HG03442 (cell line): ENCODE measurements around the gene CDK9.
"Not testable (repeated sequence)": the region's sequence is repeated elsewhere in the genome, so short reads cannot be mapped to it uniquely, and the experiment has no call there.

Experiments used
- ATAC-seq: cut with Tn5 transposase; IDR thresholded peaks from one replicate; pipeline ENCODE4 v1.9.1; 2021; ENCODE audit warnings: mild to moderate bottlenecking, moderate library complexity; ENCODE audit not compliant: unreplicated experiment

Gene CDK9

DNA sequence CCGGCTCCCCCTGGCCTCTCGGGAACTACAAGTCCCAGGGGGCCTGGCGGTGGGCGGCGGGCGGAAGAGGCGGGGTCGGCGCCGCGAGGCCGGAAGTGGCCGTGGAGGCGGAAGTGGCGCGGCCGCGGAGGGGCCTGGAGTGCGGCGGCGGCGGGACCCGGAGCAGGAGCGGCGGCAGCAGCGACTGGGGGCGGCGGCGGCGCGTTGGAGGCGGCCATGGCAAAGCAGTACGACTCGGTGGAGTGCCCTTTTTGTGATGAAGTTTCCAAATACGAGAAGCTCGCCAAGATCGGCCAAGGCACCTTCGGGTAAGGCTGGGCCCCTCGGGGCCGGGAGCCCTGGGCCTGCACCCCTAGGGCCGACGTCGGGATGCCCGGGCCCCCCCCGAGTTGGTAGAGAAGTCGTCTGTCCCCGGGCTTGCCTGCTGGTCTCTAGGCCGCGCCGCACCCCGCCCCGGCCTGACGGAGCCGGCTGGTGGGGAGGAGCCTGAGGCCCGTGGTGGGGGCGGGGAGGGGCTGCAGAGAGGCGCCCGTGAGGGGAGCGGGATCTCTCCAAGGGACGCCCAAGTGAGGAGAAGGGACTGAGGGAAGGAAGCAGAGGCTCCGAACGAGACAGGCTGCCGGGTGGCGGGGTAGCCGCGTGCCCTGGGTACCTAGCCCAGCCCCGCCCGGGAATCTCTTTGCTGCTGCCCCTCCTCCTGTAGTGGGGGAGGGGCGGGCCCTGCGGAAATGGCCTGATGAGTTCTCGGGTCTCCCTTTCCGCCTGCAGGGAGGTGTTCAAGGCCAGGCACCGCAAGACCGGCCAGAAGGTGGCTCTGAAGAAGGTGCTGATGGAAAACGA is at the start of gene CDK9:
Gene CDK9 (plus strand): TSS at position 102 of the 840 bp plus-strand sequence. CDS start 115 bp downstream, at position 217.
- ATAC-seq = peak; percentile 58

DNA sequence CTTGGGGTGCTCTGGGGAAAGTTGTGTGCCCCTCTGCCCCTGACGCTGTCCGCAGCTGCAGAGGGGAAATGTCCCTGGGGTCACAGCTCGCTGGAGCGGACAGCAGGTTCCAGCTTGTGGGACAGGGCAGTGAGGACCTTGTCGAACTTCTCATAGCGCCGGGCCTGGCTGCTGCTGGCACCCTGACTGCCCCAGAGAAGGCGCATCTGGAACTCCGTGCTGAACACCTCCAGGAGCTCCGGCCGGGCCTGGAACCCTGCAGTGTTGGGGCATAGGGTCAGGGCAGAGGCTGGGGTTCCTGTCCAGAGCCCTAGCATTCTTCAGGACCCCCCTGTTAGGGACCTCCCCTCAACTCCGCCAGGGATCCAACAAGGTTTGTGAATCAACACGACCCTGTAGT is 47.2 kb upstream of the CDK9 start:
- no peak for ATAC-seq

DNA sequence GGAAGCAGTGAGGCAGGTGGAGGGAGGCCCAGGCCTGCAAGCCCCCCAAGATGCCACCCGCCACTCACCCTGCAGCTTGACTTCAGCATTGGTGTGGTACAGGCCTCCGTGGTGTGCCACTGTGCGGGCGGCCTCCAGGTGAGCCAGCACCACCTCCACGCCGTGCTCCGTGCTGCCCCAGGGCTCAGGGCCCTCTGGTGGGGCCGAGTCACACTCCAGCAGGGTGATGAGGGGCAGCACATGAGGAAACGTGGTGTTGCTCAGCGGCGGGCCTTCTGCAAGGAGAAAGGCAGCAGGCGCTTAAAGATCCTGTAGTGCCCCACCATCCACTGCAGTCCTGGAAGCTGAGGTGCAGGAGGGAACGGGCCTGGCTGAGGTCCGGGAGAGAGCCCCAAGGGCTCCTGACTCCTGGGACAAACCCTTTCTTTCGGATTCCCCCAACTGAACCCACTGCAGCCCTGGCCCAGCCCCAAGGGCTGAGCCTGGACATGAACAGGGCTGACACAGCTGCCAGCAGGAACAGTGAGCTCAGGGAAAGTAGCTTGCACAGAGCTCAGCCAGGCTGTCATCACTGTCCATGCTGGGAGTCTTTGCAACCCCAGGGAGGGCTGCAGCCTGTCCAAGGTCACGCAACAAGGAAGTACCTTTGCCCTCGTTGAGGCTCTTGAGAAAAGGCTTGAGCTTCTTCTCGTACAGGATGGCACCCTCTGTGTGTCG is 46.1 kb upstream of the CDK9 start:
- ATAC-seq = no peak

DNA sequence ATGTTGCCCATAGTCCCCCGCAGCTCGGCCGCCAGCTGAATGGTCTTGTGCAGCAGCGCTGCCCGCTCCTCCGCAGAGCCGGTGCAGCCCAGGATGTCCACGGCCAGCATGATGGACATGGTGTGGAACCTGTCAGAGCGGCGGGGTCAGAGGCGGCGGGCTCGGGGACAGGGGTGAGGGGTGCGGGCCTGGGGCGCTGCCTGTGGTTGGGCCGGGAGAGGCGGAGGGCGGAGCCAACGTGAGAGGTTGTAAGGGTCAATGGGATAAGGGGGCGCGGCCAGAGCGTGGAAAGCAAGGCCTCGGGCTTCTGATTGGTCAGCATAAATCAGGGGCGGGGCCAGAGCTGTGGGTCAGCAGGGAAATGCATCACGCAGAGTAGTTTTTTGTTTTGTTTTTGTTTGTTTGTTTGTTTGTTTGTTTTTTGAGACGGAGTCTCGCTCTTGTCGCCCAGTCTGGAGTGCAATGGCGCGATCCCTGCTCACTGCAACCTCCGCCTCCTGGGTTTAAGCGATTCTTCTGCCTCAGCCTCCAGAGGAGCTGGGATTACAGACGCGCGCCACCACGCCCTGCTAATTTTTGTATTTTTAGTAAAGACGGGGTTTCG is 43.9 kb upstream of the CDK9 start:
- ATAC-seq = no peak

DNA sequence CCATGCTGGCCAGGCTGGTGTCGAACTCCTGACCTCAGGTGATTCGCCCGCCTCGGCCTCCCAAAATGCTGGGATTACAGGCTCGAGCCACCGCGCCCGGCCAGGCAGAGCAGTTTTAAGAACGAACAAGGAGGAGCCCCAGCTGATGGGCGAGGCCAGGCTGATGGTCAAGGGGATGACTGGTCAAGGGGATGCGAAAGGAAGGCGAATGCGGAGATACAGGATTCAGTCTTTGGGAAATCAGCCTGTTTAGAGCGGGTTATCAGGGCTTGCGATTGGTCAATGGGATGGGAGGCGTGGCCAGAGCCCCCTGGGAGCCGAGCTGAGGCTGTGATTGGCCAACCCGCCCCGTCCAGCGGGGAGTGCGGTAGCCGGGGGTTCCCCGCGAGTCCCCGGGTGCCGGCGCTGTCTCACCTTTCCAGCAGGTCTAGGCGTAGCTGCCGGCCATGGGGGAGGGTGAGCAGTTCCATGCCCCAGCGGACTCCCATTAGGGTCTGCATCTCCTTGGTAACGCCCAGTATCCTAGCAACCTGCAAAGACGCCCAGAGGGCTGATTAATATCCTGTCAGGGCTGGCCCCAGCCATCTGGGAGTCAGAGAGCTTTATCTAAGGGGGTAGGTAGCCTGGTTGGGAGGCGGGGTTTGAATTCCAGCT is 43.3 kb upstream of the CDK9 start:
- ATAC-seq = no peak

DNA sequence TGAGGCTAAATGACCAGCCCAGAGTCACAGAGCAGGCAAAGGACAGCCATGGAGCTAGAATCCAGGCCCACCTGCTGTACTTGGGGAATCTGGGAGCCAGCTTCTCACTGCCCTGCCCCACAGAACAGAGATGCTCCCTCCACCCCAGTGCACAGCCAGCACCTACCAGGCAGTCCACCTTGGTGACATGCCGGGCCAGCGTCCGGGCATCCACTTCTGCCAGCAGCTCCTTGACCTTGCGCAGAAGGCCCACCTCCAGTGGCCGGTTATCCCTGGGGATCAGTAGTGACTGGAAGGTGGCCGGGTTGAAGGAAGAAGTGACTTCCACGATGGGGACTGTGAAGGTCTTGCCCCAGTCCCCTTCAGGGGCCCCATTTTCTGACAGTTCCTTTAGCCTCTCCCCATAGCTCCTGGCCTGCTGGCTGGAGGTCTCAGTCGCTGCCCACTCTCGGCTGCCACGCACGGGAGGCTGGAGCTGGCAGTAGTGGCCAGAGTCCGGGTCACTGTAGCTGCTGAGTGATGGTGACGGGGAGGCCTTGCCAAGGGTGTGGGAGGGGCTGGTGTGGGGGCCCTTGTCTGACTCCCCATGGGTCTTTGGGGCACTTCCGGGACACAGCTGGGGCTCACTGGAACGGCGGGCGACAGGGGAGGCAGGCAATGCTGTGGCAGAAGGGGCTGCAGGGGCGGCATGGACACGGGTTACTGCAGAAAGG is 41.3 kb upstream of the CDK9 start:
- ATAC-seq = no peak

DNA sequence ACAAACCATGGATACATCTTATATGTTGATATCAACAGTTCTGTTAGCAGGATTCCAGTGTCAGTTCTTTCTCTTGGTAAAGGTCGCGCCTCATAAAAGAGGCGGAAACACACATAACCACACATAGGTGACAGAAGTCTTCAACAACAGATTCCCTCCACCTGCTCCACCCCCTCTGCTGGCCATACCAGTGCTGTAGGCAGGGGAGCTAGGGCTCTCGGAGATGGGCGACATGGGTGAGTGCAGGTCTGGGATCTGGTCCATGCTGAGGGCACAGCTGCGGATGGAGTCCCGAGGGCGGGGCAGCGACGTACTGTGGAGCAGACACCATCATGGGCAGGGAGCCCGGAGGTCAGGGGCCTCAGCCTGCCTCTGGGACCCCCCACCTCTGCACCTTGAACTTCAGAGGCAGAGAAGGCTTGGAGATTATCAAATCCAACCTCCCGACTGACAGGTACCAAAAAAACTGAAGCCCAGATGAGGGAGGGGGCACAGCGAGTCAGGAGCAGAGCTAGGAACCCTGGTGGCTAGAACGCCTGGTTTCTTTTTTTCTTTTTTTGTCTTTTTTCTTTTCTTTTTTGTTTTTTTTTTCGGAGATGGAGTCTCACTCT is 38.8 kb upstream of the CDK9 start:
- no peak for ATAC-seq

DNA sequence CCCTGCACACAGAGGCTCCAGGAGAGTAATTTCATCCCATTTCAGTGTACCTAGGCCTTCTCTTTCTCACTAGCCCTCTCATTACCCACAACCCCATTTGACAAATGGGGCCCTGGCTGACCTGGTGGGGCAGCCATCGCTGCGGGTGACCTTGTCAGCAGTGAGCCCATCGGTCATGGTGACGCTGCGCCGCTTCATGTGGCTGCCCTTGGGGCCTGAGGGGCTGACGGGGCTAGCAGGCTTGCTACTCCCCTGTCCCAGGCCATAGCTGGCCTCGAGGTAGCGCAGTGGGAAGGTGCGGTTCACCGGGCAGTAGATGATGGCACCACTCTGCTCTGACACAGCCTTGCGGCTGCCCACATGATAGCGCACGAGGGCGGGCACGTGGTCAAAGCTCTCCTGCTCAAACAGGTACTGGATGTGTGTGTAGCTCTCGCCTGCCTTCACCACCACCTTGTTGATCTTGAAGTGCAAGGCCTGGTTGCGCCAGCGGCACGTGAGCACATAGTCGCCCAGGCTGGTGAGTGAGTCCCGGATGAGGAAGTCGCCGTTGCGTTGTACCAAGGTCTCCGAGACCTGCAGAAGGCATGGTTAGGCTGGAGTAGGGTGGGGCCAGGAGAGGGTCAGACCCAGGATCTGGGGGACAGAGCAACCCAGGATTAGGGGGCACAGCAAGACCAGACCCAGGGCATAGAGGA is 36.6 kb upstream of the CDK9 start:
- no peak for ATAC-seq

DNA sequence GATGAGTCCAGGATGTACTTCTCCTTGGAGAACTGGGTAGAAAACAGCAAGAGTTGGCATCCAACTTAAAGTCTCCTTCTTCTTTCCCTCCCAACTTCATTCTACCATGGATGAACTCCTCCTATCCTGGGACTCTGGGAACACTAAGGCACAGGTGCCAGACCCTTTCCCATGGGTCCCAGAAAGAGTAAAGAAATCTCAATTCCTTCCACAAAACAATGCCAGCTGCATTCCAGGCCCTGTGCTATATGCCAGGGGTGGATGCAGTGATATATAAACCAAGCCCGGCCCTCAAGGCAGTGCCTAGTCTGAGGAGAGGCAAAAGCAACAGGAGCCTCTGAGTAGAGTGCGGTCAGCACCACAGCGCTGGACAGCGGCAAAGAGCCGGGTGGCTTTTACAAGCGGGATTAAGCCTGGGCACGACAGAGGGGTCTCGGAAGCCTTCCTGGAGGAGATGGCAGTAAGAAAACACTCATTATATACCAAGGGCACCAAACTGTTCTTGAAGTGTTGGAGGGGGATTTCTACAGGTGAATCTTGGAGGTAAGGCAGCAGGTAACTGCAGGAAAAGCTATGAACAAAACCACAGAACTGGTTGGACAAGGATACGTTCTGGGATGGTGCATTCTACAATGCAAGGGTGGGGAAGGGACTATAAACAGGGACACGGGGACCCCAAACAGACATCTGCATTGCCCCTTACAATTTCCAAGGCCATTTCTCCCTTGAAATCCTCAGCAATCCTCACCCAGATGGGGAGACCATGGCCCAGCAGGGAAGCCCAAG is 34.4 kb upstream of the CDK9 start:
- no peak for ATAC-seq

DNA sequence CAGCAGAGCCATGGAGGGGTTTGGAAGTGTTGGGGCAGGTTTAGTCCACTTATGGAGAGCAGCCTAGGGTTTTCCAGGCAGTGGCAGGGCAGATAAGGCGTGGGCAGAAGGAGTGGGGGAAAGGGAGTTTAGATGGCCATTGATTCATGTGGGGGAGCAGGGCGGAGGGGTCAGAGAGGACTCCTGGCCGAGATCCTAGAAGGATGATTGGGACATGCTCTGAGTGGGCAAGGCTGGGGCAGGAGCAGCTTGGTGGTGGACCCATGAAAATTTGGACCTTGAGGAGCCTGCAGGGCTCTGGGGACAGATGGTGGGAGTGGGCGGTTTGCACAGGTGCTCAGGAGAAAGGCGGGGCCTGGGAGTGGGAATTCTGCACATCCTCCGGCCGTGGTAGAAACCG is 32.7 kb upstream of the CDK9 start:
- no peak for ATAC-seq

DNA sequence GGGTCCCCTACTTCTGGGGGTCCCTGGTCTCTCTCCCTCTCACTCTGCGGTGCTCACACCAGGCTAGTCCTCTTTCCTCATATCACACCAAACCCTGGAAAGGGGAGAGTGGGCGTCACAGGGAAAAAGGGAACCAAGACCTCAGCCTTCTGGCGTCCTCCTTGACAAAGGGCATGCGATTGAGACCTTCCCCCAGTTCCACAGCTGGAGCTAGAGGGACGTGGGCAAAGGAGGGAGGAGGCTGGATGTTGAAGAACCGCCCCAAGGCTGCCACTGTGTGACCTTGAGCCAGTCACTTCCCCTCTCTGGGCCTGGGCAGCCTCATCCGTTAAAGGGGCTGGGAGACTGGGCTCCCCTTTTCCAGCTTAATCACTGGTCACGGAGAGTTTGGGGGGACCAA is 32.2 kb upstream of the CDK9 start:
- ATAC-seq = no peak

DNA sequence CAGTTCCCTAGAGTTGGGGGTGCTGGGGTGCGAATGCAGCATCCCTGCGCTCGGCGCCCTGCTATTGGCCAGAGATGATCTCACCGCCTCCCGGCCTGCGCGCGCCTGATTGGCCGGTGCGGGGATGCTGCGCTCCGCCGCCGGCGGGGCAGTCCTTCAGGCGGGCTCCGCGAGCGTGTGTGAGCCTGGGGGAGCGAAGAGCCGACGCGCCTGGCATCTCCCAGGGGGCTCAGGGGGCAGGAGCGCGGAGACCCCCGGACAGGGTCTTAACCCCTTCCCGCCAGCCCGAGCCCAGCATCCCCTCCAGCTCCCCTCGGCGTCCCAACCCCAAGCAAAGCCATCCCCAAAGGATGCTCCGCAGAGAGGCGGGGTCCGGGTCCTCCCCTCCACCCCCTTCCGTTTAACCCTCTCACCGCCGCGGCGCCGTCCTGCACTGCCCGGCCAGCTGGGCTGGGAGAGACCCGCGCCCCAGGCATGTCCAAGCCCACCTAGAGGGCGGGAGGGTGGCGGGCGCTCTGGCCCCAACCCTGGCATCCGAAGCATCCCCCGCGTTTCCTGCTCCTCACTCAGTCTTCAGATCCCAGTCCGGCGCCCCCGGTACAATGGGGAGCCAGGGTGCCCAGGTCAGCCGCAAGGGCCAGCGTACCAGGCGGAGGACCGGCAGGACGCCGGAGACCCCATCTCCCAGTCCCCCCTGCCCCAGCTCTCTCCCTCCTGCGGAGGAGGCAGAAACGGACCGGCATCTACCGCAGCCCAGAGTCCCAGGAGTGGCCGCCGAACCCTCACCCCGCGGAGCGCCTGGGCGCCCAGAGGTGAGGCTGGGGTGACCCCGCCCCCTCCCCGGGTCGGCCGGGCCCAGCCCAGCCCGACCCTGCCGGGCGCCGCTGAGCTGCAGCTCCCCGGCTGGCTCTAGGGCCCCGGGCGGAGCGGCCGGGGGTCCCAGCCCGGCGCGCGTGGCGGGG is 31.5 kb upstream of the CDK9 start:
- ATAC-seq = no peak

DNA sequence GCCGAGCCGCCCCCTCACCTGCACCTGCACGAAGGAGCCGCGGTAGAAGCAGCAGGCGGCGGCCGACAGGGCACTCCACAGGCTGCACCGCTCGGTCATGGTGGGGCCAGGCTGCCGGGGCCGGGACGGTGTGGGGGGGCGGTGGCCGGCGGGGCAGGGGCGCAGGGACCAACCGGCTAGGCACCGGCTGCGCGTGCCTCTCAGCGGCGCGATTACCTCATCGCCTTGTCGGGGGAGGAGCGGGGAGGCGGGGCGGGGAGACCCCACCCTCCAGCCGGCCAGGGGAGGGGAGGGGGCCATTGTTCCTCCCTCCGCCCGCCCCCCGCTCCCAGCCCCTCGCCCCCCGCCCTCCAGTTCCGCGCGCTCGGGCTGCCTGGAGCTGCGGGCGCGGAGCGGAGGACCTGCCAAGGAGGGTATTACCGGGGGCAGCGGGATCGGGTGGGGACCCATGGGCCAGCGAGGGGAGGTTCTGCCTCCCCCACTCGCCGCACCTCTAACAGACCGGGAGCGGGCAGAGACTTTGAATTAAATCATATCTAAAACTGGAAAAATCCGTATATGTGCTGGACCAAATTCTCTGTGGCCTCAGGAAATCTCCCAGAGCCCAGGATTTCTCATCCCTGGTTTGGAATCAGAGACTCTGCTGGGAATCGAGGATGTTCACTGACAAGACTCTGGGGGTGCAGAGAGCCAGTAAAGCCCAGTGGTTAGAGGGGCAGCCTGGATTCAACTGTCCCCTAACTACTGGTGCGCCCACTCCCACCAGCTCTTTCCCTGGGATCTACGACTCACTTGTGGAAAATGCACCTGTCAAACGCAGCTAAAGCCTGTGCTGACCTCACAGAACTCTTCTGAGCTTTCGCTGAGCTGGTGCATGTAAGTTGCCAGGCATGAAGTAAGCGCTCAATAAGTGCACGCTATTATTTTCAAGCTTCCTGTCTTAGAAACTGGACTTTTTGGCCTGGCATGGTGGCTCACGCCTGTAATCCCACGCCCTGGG is 30.5 kb upstream of the CDK9 start:
- ATAC-seq = no peak

DNA sequence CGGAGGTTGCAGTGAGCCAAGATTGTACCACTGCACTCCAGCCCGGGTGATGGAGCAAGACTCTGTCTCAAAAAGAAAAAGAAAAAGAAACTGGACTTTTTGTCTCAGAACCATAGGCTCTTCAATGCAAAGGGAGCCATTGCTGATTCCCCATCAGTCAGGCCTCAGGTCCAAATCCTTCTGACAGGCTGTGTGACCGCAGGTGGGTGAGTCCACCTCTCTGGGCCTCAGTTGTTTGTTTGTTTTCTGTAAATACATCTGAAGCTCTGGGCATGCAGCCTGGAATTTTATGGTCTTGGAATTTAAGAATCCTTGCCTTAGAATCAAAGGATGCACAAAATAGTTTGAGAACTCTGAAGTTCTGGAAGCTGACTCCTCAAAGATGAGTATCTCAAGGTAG is 29.6 kb upstream of the CDK9 start:
- no peak for ATAC-seq

DNA sequence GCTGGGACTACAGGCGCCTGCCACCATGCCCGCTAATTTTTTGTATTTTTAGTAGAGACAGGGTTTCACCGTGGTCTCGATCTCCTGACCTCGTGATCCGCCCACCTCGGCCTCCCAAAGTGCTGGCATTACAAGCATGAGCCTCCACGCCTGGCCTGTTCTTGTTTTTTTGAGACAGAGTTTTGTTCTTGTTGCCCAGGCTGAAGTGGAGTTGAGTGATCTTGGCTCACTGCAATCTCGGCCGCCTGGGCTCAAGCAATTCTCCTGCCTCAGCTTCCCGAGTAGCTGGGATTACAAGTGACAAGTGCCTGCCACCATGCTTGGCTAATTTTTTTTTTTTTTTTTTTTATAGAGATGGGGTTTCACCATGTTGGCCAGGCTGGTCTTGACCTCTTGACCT is 29.1 kb upstream of the CDK9 start:
- not testable (repeated sequence) for ATAC-seq

DNA sequence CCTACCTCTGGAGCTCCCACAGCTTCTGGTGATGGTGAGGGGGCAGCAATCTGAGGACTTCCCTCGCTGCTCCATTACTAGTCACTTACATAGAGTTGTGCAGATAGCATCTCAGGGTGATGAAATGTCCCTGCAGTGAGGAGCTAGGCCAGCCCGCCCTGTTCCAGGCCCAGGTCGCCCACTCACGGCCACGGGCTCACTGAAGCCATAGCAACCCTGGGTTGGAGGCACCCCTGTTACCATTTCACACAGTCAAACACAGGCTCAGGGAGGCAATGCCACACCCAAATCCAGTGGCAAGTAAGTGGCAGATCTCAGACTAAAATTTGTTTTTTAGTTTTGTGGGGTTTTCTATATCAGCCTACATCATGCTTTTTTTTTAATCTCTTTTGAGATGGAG is 27.0 kb upstream of the CDK9 start:
- ATAC-seq = no peak

DNA sequence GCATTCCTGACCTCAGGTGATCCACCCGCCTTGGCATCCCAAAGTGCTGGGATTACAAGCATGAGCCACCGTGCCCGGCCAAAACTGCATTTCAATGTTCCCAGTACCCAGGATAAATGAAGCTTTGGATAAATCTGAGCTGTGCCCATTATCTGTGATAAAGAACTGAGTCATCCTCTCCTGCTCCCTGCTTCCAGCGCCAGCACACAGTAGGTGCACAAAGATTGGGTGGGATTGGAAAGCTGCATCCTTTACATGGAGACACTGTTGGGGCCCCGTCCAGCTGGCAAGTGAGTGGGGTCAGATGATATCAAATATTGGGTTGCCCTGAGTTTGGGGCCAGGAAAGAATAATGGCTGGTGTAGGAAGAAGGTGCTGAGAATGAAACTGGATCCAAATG is 24.8 kb upstream of the CDK9 start:
- no peak for ATAC-seq
